GM18951 (cell line): ENCODE data around the gene NEMP2.

Source experiments
- POLR2A ChIP-seq: IDR thresholded peaks from 4 replicates; pipeline ENCODE4 v1.6.1; 2011; ENCODE audit warnings: mild to moderate bottlenecking; ENCODE audit not compliant: insufficient read length, insufficient read depth; ENCODE audit errors: extremely low read depth
- in situ Hi-C: fragments of 300-500 bp; cut with MboI; formaldehyde crosslinking; loops from one replicate; pipeline ENCODE4 v1.12.0; 2022; ENCODE audit warnings: low sequenced_read_pairs, mixed read lengths, inconsistent platforms; ENCODE audit not compliant: unreplicated experiment

NEMP2 gene

DNA sequence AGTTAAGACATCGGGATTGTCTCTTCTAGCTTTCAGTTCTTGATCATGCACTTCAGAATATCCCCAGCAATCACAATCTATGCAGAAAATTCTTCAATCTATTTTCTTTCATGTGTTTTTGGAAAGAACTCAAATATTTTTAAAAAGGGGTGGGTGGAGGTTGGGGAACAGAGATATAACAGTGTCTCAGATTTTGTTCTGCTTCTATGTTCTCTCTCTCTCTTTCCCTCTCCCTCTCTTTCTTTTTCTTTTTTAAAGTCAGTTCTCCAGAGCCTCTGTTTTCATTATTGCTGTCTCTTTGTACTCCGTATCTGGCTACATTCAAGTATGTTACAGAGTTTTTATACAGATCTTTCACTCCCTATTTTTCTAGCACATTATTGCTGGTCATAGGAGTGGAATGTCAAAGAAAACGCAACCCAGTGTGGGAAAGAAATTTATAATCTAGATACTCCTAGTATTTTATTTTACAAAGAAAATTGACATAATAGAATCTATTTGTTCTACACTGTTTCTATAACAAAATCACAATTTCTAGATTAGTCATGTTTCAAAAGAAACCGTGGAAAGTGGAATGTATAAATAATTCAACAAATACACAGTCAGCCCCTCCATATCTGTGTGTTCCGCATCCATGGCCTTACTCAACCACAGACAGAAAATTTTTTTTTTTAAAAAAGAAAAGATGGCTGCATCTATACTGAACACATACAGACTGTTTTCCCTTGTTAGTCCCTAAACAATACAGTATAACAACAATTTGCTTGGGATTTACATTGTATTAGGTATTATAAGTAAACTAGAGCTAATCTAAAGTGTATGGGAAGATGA, 11.2 kb upstream of the NEMP2 start:
- TF ChIP-seq POLR2A: no peak
- in situ Hi-C loops: no loop called here

- no peak for TF ChIP-seq POLR2A
- in situ Hi-C loops: no loop called here
These were observed 10.6 kb upstream of the NEMP2 start for GRCh38 chr2:190545093-190545492.

DNA sequence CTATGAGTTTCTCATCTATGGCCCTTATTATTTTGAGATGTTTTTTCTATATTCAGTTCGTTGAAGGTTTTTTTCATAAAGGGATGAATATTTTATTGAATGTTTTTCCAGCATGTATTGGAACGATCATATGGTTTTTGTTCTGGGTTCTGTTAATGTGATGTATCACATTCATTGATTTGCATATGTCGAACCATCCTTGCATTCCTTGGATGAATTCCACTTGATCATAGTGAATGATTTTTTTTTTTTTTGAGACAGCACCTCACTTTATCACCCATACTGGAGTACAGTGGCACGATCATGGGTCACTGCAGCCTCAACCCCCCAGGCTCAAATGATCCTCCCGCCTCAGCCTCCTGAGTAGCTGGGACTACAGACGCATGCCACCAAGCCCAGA, 5.5 kb upstream of the NEMP2 start:
- in situ Hi-C loops: no loop called here
- TF ChIP-seq POLR2A: no peak

DNA sequence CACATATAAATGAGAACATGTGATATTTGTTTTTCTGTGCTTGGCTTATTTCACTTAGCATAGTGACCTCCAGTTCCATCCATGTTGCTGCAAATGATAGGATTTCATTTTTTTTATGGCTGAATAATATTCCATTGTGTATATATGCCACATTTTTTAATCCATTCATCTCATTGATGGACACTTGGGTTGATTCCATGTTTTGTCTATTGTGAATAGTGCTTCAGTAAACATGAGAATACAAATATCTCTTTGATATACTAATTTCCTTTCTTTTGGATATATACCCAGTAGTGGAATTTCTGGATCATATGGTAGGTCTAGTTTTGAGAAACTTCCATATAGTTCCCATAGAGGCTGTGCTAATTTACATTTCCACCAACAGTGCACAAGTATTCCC, 3.7 kb upstream of the NEMP2 start:
- TF ChIP-seq POLR2A: no peak
- in situ Hi-C loops: loop anchor here (10.0 kb wide), 1 partner anchor 117 kb away; no protein-coding TSS in a partner anchor

DNA sequence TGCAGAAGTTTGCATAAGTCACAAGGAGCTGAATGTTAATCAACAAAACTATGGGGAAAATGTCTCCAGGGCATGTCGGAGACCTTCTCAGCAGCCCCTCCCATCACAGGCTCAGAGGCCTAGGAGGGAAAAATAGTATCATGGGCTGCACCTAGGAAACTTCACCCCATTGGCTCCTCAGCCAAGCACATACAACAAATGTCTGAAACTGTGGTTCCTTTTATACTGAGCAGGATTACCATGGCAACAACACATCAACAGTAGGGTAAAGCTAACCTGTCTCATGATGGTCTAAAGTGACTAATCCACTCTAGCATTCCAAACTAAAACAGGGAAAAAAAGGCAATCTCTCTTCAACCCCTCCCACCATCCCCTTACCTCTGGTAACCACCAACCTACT, 3.2 kb upstream of the NEMP2 start:
- in situ Hi-C loops: loop anchor here (10.0 kb wide), 1 partner anchor 117 kb away; no protein-coding TSS in a partner anchor
- no peak for TF ChIP-seq POLR2A

DNA sequence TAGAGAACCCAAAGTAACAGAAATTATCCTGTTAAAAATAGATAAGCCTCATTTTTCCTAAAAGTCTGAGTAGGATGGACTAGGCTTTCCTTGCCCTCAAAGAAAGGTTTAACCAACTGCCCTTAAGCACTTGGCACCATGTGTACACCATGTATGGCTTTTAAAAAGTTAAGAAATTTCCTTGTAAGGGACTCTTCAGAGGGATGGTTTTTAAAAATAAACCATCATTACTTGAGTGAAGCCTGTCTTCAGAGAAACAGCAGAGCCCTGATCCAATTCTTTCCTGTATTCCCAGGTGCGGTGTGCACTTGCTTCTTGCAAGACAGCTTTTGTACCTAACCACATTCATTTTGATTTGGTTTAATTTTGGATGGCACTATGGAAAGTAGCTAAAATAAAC, 1.1 kb upstream of the NEMP2 start:
- in situ Hi-C loops: loop anchor here (10.0 kb wide), 1 partner anchor 119 kb away; no protein-coding TSS in a partner anchor
- TF ChIP-seq POLR2A: no peak

- no peak for TF ChIP-seq POLR2A
- in situ Hi-C loops: loop anchor here (10.0 kb wide), 1 partner anchor 120 kb away; no protein-coding TSS in a partner anchor
These were observed 558 bp upstream of the NEMP2 start for GRCh38 chr2:190535121-190535439.

DNA sequence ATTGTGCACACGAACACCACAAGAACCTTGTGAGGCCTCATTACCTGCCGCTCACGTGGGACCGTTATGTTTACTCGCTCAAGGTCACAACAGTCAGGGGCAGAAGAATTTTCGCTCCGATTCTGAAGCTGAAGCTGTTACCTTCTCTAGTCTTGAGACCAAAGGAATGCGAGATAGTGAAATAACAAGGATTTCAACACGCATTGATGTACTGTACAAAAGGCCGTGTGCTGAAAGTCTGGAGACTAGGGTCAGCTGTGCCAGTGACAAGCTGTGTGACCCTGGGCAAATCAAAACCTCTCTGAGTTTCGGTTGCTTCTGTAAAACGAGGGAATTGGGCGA, 583 bp downstream of the NEMP2 start:
- in situ Hi-C loops: loop anchor here (10.0 kb wide), 1 partner anchor 121 kb away; no protein-coding TSS in a partner anchor
- no peak for TF ChIP-seq POLR2A

DNA sequence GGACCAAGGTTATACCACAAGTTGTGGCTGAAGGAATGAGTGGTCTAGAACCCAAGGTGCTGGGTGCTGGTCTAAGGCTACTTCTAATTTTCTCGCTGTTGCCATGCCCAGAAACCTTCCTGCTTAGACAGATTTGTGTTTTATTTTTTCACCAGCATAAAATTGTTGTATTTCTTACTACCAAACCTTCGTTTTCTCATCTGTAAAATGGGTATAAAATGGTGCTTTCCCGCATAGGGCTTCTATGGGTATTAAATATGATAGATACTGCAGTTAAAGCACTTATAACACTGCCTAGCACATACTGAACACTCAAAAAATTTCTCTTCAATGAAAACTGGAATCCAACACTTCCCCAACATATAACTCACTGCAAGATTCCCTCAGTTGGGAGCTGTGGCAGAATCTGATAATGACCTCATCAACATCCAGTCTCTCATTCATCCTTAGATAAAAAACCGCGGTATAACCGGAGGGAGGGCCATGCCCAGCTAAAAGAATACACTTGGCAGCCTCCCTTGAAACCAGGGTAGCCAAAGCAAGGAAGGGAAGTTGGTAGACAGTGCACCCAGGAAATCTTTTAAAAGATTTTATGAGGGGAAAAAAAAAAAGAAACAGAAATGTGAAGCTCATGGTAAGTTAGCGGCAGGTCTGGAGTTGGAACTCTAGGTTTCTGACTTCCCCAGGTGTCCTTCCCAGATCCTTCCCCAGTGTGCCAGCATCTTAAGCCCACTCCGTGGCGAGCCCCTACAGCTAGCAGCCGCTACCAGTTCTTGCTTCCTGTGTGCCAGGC, 1.2 kb downstream of the NEMP2 start:
- in situ Hi-C loops: loop anchor here (10.0 kb wide), 1 partner anchor 121 kb away; no protein-coding TSS in a partner anchor
- TF ChIP-seq POLR2A: no peak

GRCh38 chr2:190532581-190532980, 1.9 kb downstream of the NEMP2 start:
- in situ Hi-C loops: loop anchor here (10.0 kb wide), 1 partner anchor 122 kb away; no protein-coding TSS in a partner anchor
- no peak for TF ChIP-seq POLR2A

DNA sequence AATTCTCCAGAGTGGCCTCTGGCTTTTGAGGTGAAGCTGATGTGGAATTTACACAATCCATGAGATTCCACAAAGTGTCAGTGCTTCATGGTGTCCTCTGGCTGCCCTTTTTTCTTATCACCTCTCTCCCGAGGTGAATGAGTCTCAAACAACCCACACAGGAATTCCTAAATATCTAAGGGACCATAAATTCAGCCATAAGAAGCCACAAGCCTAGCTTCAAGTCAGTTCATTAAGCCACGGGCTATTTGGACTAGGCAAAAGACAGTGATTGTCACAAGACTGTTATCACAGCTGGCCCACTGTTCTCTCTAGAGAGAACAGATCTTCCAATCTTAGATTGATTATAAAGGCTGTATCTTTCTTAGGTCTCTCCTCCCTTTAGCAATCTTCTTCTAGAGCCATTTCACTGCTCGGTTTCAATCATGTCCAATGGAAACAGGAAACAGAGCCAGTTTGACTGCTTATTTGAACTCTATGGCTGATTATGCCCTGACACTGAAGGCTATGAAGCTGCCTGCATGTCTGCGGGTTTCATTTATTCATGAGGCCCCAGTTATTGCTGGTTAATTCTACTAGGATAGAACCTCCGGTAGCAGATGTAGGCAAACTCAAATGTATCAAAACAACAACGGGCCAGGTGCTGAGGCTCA, 4.1 kb downstream of the NEMP2 start:
- TF ChIP-seq POLR2A: no peak
- in situ Hi-C loops: loop anchor here (10.0 kb wide), 1 partner anchor 124 kb away; no protein-coding TSS in a partner anchor

- TF ChIP-seq POLR2A: no peak
- in situ Hi-C loops: loop anchor here (10.0 kb wide), 1 partner anchor 125 kb away; no protein-coding TSS in a partner anchor
These were observed 4.9 kb downstream of the NEMP2 start for GRCh38 chr2:190529486-190530247.
